ENCODE results near the gene AR.

Gene AR

GRCh38 chrX:67731061-67731460, 187.2 kb downstream of the AR start:
- no peak for DNase-seq

- DNase-seq: no peak
Measured at GRCh38 chrX:67732864-67733263, 189.0 kb downstream of the AR start.

- DNase-seq: no peak
Measured at GRCh38 chrX:67734111-67734753, 190.4 kb downstream of the AR start.

- DNase-seq: no peak
Measured at GRCh38 chrX:67749536-67749935, 205.7 kb downstream of the AR start.

GRCh38 chrX:67750694-67751093, 206.9 kb downstream of the AR start:
- DNase-seq: no peak

GRCh38 chrX:67759018-67759417, 215.2 kb downstream of the AR start:
- DNase-seq: no peak

- no peak for DNase-seq
Measured at GRCh38 chrX:67777148-67777547, 233.3 kb downstream of the AR start.

- no peak for DNase-seq
Measured at GRCh38 chrX:67779099-67779498, 235.3 kb downstream of the AR start.
